HL-60/S4 treated with retinoic acid at 250 ng/mL for 4 days and 3 days (cell line): ENCODE results near the gene ALKBH3.

Experiments
- in situ Hi-C: fragments of 300-500 bp; cut with MboI; formaldehyde crosslinking; loops from 2 replicates; pipeline ENCODE4 v1.7.0; 2022; ENCODE audit warnings: low sequenced_read_pairs

Gene ALKBH3

DNA sequence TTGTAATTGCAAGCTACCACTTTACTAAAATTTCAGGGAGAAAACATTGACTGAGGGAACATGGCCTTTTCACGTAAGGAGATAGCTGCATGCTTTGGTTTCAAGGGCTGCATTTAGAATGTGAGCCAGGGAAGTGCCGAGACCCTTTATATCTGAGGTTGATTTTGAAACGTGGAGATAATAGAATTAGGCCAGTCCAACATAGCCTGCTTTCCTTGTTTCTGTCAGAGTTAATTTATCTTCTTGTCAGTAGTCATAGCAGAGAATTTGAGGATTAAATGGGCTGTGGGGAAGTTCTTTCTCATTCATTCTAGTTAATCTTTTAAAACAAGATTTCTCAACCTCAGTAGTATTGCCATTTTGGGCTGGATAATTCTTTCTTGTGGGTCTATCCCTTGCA is 12.2 kb downstream of the ALKBH3 start:
- in situ Hi-C loops = no loop called here

DNA sequence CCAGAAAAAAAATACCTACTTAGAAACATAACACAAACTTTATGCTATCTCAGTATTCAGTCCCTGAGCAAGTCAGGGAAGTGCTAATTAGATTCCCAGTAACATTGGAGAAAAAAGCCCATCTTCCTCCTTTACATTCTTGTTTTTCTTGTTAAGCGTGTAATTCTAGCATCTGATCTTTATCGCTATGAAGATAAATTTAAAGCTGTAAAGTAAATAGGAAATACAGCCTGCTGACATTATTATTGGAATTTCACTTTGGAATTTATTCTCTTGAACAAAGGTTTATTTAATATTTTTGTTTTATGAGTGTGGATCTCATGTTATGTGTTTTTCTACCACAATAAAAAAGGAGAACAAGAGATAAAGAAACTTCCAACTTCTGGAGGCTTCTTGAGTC is 13.9 kb downstream of the ALKBH3 start:
- in situ Hi-C loops = no loop called here

DNA sequence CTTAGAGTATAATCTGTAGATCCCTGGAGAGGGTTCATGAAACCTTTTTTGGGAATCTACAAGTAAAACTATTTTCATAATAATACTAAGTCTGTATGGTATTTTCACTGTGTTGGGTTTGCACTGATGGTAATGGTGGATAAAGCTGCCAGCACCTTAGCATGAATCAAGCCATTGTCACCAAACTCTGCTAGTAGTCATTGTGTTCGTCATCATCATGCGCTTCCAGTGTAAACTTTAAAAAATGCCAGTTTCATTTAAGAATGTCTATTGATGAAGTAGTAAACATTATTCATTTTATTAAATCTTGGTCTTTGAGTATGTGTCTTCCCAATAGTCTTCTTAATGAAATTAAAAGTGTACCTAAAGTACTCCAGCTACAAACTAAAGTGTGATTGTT is 15.0 kb downstream of the ALKBH3 start:
- in situ Hi-C loops = no loop called here

DNA sequence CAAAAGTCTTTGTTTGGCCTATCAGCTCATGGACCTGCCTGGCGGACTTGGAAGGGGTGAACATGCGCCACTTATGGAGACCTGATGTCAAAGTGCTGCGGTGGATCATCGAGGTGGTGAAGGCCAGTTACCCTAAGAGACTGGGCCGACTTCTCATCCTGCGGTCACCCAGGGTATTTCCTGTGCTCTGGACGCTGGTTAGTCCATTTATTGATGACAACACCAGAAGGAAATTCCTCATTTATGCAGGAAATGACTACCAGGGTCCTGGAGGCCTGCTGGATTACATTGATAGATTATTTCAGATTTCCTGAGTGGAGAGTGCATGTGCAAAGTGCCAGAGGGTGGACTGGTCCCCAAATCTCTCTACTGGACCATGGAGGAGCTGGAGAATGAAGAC is 17.9 kb downstream of the ALKBH3 start:
- in situ Hi-C loops = no loop called here

DNA sequence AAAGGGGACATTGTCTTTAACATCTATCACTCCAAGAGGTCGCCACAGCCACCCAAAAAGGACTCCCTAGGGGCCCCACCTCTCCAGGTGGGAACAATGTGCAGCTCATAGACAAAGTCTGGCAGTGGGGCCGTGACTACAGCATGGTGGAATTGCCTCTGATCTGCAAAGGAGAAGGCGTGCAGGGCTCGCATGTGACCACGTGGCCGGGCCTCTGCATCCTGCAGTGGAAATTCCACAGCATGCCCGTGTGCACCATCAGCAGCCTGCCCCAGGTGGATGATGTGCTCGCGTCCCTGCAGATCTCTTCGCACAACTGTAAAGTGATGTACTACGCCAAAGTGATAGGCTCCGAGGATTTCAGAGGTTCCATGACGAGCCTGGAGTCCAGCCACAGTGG is 18.5 kb downstream of the ALKBH3 start:
- in situ Hi-C loops = no loop called here

DNA sequence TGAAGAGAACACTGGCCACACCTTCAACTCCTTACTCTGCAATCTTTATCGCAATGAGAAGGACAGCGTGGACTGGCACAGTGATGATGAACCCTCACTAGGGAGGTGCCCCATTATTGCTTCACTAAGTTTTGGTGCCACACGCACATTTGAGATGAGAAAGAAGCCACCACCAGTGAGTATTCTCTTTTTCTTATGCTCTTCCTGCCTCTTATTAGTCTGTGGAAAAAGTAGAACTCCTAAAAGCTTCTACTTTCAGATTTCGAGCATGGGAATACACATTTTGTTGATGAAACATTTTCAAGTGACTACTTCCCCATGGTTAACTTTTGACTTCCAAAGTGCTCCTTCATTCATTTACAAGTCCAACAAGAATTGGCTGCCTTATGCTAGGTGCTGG is 20.9 kb downstream of the ALKBH3 start:
- in situ Hi-C loops = no loop called here

DNA sequence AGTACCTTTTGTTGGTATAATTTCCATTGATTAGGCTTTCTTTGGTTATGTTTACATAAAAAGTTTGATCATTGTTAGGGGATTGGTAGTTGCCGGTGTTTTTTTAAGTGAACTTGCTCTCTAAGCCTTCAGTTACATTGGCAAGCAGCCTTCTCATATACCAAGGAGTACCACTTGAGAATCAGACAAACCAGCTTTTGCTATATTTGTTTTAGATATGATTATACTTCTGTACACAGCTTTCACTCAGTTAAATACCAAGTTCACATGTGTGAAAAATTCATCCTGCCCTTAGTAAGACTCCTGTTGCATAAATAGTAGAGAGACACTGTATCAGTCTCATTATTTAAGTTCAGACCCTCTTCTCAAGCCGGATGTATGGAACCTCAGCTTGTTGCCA is 22.4 kb downstream of the ALKBH3 start:
- in situ Hi-C loops = no loop called here

DNA sequence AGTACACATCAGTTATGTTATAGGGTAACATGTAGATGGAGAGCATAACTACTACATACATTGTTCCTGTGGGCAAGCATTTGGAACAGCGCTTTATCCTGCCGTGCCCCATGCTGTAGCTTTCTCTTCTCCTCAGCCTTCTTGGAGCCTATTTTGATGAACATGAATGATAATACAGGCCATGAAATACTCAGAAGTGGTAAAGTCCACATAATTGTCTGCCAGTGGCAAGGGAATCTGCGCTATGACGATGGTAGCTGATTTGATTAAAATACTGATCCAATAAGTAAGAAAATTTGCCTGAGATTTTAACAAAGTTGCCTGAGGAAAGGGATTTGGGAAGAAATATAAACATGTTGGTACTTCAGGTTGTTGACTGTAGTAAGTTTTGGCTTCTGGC is 23.3 kb downstream of the ALKBH3 start:
- in situ Hi-C loops = no loop called here

DNA sequence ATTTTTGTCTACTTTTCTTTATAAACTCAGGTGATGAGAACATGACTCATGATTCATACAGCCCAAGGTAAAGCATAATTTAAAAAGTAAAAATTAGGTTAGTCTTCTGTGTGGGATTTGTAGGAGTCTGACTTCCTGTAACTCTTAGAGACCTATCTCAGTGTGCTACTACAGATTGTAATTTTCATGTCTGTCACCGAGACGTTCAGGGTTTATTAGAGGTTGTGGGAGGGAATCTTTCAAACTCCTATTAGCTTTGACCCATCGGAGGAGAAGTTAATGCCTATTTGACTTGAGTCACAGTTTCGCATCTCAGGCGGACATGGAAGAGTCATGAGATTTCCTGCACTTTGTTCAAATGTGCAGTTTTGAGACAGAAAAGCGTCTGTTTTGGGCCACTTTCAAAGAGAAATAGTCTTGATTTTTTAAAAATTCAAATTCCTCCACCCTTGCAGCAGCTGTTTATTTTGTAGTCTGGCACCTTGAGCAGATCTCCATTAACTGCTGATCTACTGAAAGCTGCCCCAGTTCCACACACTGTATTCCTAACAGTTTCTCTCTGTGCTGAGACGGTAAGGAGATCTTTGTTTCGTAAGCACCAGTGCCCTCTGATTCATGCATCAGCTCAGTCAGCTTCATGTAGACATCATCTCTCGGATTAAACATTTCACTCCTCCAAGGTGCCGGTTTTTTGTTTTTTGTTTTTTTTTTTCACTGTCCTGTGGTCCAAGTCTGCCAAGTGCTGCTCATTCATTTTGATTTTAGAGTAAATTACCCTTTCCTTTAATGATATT is 24.3 kb downstream of the ALKBH3 start:
- in situ Hi-C loops = no loop called here

DNA sequence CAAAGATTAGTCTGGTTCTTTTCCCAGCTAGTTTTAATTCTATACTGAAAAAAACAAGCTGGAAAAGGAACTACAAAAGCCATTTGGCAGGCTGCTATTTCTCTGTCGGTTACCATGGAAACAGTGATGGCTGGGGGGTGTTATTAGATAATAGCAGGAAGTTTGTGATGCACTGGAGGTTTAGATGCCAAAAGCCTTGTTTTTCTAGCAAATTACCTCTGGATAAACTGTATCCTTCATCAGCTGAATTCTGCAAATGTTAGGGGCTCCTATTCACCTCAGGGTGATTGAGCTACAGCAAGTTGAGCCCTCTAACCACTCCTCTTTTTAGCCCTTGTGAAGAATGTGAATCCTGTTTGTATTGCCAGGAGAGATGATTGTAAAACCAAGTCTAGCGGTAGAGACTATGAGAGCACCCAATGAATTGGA is 25.2 kb downstream of the ALKBH3 start:
- in situ Hi-C loops = no loop called here

DNA sequence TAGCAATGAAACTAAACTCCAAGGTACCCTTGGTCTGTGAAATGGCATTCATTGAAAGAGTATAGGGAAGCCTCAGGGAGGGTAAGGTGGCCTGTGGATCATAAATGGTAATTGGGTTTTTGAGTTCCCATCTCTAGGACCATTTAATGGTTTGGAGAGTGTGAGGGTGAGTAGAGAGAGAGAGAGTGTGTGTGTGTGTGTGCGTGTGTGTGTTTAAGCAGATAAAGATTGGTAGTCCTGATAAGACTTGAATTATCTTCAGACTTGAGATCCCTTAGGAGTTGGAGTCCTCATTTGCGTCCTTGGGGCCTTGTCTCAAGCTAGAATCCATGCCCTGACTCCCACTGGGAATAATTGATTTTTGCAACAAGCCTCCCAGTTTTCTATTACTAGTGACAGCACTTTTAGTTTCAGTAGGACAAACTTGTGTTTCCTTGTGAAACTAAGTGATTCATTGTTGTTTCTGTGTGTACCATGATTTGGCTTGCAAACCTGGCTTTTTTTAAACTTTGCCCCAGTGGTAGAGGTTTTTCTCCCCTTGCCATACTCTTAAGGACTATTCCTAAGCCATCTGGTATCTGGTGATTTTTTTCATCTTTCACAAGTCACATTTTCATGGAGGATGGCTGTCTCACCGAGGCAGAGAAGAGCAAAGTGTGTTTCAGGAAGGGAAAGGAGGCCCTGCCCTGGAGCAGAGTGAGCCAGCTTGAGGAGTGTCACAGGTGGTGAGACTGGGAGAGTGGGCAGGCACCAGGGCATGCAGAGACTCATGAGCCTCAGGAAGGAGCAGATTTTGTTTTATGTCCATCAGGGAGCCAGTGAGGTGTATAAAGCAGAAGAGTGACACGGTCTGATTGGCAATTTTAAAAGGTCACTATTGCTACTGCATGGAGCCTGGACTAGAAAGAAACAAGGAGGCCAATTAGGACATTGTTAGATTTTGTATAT is 26.7 kb downstream of the ALKBH3 start:
- in situ Hi-C loops = no loop called here

DNA sequence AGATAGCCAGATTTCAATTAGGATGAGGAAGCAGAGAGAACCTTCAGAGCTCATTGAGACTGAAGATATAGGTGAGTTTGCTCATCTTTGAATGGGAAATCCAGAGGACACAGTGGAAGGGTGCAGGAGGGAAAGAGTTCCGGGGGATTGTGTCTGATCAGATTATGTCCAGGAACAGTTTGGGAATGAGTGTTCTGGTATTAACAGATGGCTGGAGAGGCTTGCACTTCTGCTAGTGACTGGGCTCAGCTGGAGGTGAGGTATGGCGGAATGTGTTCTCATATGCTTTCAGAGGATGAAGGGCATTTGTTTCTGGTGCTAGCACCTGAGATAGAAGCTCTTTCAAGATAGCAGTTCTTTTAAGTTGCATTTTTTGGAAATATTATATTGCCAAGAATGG is 27.6 kb downstream of the ALKBH3 start:
- in situ Hi-C loops = no loop called here

DNA sequence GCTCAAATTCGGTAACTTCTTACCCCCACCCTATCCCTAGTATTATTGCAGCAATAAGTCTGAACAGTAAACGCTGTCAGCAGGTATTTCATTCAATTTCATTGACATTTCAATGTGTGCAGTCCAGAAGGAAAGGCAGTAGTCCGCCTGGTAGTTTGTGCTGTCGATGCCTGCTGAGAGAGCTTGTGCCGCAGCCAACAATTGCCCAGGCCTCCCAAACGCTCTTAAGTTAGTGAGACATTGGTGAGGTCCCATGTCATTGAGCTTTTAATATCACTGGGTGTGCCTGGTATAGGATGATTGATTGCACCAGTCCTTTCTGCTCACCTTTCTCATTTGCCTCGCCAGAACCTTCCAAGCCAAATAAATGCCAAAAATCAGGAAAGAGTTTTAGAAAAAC is 28.1 kb downstream of the ALKBH3 start:
- in situ Hi-C loops = no loop called here

DNA sequence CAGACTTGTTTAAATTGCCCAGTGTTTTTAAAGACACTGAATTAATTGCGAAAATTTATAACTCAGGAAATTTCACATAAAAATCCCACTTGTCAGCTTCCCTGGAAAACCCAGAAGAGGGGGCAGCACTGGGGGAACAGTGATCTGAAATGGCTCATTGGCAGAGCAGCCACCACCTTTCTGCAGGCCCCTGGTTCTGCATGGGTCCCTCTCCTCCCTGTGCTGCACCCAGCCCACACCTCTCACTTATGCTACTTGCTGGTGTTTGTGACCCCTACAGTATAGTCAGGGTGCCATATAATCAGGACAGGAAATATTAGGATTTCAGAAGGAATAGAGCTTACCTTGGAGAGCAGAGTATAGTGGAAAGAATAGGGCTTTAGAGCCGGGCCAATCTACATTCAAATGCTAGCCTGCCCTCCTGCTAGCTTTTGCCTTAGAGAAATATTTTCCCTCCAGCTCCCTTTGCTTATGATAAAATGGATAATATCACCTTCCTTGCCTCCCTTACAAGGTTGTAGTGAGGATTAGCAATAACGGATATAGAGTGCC is 33.3 kb downstream of the ALKBH3 start:
- in situ Hi-C loops = no loop called here

DNA sequence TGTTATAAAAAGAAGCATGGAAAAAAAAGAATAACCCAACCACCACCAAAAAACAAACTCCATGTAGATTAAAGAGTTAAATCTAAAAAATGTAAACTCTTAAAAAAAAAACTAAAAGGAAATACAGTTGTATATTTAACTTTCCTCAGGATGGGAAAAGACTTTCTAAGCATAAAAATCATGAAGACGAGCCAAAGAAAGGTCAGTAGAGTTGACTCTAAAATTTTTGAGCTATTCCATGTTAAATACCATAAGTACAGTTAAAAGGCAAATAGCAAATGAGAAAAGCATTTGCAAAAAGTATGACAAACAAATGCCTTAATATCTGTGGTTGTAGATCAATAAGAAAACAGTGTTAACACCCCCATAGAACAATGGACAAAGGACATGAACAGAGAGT is 33.8 kb downstream of the ALKBH3 start:
- in situ Hi-C loops = no loop called here

DNA sequence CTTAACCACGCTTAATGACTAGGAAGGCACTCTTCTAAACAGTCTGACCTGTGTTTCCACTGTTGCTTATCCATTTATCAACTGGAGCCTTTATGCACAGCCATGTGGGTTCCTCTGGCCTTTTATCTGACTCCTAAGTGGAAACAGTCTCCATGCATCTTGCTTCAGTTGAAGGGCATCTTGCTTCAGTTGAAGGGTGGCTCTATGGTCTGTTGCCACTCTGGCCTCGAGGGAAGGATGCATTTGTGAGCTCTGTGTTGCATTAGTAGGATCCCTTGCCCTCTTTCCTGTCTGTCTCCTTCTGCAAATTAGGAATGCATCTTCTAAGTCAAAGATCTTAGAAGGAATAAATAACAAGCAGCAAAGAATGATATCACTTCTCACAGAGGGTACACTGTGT is 36.0 kb downstream of the ALKBH3 start:
- in situ Hi-C loops = no loop called here

DNA sequence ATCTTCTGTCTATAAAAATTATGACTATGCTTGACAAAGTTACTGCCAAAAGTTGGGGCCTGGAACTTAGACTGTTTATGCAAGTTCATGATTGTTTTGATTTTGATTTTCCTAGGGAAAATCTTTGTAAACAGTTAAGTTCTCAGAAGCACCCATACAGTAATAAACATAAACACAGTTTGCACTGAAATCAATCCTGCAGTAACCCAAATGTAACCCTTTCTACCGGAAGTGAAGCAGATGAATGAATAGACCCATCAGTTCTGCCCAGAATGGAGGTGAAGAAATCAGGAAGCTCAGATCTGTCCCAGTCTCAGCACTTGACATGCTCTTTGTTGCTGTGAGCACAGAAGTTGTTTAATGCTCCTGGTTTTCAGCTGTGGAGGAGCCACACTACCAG is 37.2 kb downstream of the ALKBH3 start:
- in situ Hi-C loops = no loop called here

DNA sequence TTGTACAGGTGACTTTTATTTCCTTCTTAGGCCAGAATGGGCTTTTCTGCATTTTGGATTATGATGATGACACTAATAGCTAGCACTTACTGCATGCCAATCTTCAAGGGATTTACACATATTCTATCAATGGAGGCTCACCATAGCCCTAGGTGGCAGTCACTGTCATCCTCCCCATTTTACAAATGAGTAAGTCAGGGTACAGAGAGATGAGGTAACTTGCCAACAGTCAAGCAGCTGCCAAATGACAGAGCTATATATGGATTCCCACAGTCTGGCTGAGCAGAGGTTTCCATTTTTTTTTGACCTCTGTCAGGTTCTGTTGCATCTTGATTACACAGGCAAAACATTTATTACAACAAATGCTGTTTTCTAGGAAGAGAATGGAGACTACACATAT is 38.0 kb downstream of the ALKBH3 start:
- in situ Hi-C loops = no loop called here

DNA sequence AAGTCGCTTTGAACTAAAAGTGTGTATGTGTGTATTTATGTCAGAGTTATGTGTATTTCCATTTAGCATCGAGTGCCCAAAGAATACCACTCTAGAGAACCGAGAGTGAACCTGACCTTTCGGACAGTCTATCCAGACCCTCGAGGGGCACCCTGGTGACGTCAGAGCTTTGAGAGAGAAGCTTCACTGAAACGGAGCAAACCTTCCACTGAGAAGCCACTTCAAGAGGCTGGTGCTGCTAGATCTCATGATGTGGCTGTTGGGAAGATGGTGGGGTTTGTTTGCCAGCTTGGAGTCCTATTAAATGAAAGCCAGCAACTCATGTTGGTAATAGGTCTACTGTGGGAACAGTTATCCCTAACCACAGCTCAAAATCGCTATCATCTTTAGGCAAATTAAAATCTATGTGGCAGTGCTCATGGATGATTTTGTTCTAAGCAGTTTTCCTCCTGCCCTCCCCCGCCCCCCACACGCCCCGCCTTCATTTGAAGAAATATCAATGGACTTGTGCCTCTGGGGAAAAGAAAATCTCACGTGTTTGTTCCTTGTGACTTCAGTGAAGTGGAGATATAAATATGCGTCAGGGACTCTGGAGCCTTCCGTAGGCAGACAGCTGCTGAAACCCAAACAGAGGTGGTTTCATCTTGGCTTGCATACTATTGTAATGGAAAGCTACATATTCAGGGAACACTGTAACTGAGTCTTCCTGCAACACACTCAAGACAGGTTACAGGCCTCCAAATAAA is 39.4 kb downstream of the ALKBH3 start:
- in situ Hi-C loops = no loop called here

DNA sequence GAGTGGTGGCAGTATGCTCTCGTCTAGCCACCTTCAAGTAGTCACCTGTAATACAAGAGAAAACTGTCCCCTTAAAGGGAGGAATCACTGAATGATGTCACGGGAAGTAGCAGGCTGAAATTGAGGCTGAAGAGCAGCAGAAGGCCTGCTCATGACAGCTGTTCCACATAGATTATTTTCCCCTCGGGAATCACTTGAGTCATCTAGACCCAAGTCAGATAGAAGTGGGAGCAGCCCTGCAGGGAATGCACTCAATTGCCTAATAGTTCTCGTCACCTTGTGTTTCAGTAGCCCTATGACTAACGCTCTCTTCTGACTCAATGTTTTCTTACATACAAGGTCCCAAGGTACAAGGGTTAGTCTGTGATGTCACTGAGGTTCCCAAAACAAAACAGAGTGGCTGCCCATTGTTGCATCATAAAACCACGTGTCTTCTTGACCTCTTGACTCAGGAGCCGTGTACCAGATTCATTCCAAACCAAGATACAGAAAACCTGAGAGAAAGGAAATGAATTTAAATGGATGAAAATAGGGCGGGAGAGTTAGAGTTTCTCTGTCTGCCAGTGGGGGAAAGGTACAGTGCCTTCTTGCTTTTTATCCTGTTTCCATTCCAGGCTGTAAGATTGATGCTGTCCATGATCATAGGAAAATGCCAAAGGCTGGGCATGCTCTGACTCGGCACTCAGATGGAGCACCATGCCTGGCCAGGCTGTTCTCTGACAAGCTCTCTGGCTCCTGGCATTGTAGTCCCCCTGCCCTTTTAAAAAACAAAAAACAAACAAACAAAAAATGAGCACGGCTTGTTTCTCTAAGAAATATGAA is 40.2 kb downstream of the ALKBH3 start:
- in situ Hi-C loops = no loop called here
